DMS153 (cell line): ENCODE measurements around the gene LRRC61.
"Not testable (repeated sequence)": the region's sequence is repeated elsewhere in the genome, so short reads cannot be mapped to it uniquely, and the experiment has no call there.

Source experiments
- DNase-seq: peaks from one replicate; lab custom pipeline; 2025; lab: John Stamatoyannopoulos, UW

LRRC61 gene

GRCh38 chr7:150383710-150384397 is 60.7 kb downstream of the LRRC61 start:
- no peak for DNase-seq

- no peak for DNase-seq
These were observed 61.5 kb downstream of the LRRC61 start for GRCh38 chr7:150384406-150385301.

- no peak for DNase-seq
These were observed 62.2 kb downstream of the LRRC61 start for GRCh38 chr7:150385302-150385723.

- DNase-seq, result not testable (repeated sequence)
These were observed 62.7 kb downstream of the LRRC61 start for GRCh38 chr7:150385884-150386283.
